GM18511 (cell line): ENCODE measurements around the gene ITGAV.
A peak's percentile ranks its signal among the peaks of the same experiment; 100 is the strongest.

Experiments
- ATAC-seq: cut with Tn5 transposase; IDR thresholded peaks from one replicate; pipeline ENCODE4 v1.9.1; 2021; ENCODE audit warnings: mild to moderate bottlenecking, moderate library complexity; ENCODE audit not compliant: unreplicated experiment

The ITGAV gene

GRCh38 chr2:186573531-186573930, 16.3 kb upstream of the ITGAV start:
- ATAC-seq = no peak

- peak; percentile 77 for ATAC-seq
Measured at GRCh38 chr2:186575302-186575701, 14.6 kb upstream of the ITGAV start.

GRCh38 chr2:186575856-186576255, 14.0 kb upstream of the ITGAV start:
- ATAC-seq = no peak

- ATAC-seq = no peak
Measured at GRCh38 chr2:186576614-186577013, 13.2 kb upstream of the ITGAV start.

- ATAC-seq = no peak
Measured at GRCh38 chr2:186582698-186583097, 7.2 kb upstream of the ITGAV start.

GRCh38 chr2:186584053-186584452, 5.8 kb upstream of the ITGAV start:
- no peak for ATAC-seq

GRCh38 chr2:186588421-186588820, 1.4 kb upstream of the ITGAV start:
- ATAC-seq = no peak

GRCh38 chr2:186588940-186589611, 780 bp upstream of the ITGAV start:
- ATAC-seq = peak; percentile 0

- peak; percentile 1 for ATAC-seq
Measured at GRCh38 chr2:186590350-186590758, 498 bp downstream of the ITGAV start.

GRCh38 chr2:186590759-186591505, 1.1 kb downstream of the ITGAV start:
- peak; percentile 24 for ATAC-seq

GRCh38 chr2:186591506-186591890, 1.6 kb downstream of the ITGAV start:
- no peak for ATAC-seq

GRCh38 chr2:186592137-186592875, 2.5 kb downstream of the ITGAV start:
- no peak for ATAC-seq

- no peak for ATAC-seq
Measured at GRCh38 chr2:186593523-186593922, 3.7 kb downstream of the ITGAV start.

GRCh38 chr2:186594001-186594722, 4.3 kb downstream of the ITGAV start:
- ATAC-seq = no peak

GRCh38 chr2:186595219-186595618, 5.4 kb downstream of the ITGAV start:
- no peak for ATAC-seq

GRCh38 chr2:186599186-186599778, 9.4 kb downstream of the ITGAV start:
- ATAC-seq = no peak

- no peak for ATAC-seq
Measured at GRCh38 chr2:186603286-186603685, 13.4 kb downstream of the ITGAV start.

- no peak for ATAC-seq
Measured at GRCh38 chr2:186605041-186605440, 15.2 kb downstream of the ITGAV start.

GRCh38 chr2:186607660-186608324, 17.9 kb downstream of the ITGAV start:
- ATAC-seq = no peak

GRCh38 chr2:186610785-186611184, 20.9 kb downstream of the ITGAV start:
- no peak for ATAC-seq
